Esophagus squamous epithelium (tissue), 5 donors: ENCODE results near the gene DLL3. TPM values are rescaled to one million over a fixed set of nuclear protein-coding genes. Genes with fewer than 3 reads are reported as not detected.
A peak's percentile ranks its signal among the peaks of the same experiment; 100 is the strongest.

Experiments used
- DNase-seq: peaks from one replicate; lab custom pipeline; 2025; lab: John Stamatoyannopoulos, UW
- H3K27ac ChIP-seq, 4 donors: fragments of 200-600 bp; sonication (generic); one replicate each; pipeline ENCODE4 v1.5.1; 2016 to 2019; ENCODE audit warnings: mild to moderate bottlenecking in 1 of 4
- H3K27me3 ChIP-seq, 4 donors: fragments of 200-600 bp; sonication (generic); 1 replicate in 3 of 4; 2 replicates in 1 of 4; pipeline versions ENCODE4 v1.5.1 to v1.6.0; 2017 to 2021; ENCODE audit warnings: antibody characterized with exemption in 1 of 4
- H3K36me3 ChIP-seq, 3 donors: fragments of 200-600 bp; sonication (generic); one replicate each; pipeline ENCODE4 v1.5.1; 2016 to 2019
- H3K4me1 ChIP-seq, 3 donors: fragments of 200-600 bp; sonication (generic); one replicate each; pipeline ENCODE4 v1.5.1; 2017 to 2019
- H3K4me3 ChIP-seq, 4 donors: fragments of 200-600 bp; sonication (generic); 1 replicate in 3 of 4; 2 replicates in 1 of 4; pipeline ENCODE4 v1.5.1; 2016 to 2019; ENCODE audit warnings: mild to moderate bottlenecking in 2 of 4, moderate library complexity in 1 of 4
- H3K9me3 ChIP-seq, 3 donors: fragments of 200-600 bp; sonication (generic); one replicate each; pipeline ENCODE4 v1.5.1; 2016 to 2019
- POLR2A ChIP-seq, 4 donors: fragments of 450-650 bp; IDR thresholded peaks; one replicate each; pipeline ENCODE4 v1.6.1; 2017; ENCODE audit warnings: antibody characterized with exemption in 4 of 4, mild to moderate bottlenecking in 4 of 4, moderate library complexity in 3 of 4
- WGBS, 2 donors: methylation state at CpG; one replicate each; pipeline ENCODE4 v1.1.5; 2018; 5-methylcytosine and 5-hydroxymethylcytosine counted together
- intact Hi-C: fragments of 100-400 bp; cut with DNase I; formaldehyde crosslinking; loops from one replicate; pipeline ENCODE4 v1.15.0; 2022
- total RNA-seq, 4 donors: library from RNA; depleted of rRNA; stranded (reverse); fragments of >200 nt; gene quantifications; one replicate each; pipeline ENCODE4 v1.1.0, GENCODE V29; 2016
- TF ChIP-seq, protein P1 (sequence below), 6 experiments: fragments of 450-650 bp in 4 of 6; fragments of 200-600 bp in 2 of 6; sonication (generic) in 2 of 6; IDR thresholded peaks; one replicate each; pipeline ENCODE4 v1.5.1; 2016 to 2019; ENCODE audit warnings: antibody characterized with exemption in 6 of 6, mild to moderate bottlenecking in 4 of 6, moderate library complexity in 4 of 6
- donor health status: DM: yes; HTN: yes; CAD: no.

The DLL3 gene
- total RNA-seq, 4 donors from 2014 or later = not detected

DNA sequence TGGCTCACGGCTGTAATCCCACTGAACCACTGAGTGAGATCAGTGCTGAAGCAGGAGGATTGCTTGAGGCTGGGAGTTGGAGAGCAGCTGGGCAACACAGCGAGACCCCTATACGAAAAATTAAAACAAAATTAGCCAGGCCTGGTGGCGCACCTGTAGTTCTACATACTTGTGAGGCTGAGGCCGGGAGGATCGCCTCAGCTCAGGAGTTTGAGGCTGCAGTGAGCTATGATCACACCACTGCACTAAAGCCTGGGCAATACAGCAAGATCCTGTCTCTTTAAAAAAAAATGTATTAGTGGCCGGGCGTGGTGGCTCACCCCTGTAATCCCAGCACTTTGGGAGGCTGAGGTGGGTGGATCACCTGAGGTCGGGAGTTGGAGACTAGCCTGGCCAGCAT is 9.9 kb downstream of the DLL3 start:
- Histone ChIP-seq H3K36me3 (no peaks in the 10 kb centered on the region), H3K9me3 (no peaks in the 10 kb centered on the region), H3K4me3 (no peak overlapping the region), H3K27ac (no peak overlapping the region), H3K27me3 (peaks cover 8 to 96% (median 17%) of the 10 kb centered on the region in 4 donors), H3K4me1 (peaks cover 6 to 14% (median 7%) of the 10 kb centered on the region in 3 donors)
- TF ChIP-seq, protein P1, sequence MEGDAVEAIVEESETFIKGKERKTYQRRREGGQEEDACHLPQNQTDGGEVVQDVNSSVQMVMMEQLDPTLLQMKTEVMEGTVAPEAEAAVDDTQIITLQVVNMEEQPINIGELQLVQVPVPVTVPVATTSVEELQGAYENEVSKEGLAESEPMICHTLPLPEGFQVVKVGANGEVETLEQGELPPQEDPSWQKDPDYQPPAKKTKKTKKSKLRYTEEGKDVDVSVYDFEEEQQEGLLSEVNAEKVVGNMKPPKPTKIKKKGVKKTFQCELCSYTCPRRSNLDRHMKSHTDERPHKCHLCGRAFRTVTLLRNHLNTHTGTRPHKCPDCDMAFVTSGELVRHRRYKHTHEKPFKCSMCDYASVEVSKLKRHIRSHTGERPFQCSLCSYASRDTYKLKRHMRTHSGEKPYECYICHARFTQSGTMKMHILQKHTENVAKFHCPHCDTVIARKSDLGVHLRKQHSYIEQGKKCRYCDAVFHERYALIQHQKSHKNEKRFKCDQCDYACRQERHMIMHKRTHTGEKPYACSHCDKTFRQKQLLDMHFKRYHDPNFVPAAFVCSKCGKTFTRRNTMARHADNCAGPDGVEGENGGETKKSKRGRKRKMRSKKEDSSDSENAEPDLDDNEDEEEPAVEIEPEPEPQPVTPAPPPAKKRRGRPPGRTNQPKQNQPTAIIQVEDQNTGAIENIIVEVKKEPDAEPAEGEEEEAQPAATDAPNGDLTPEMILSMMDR (IDR thresholded peaks at IDR 0.05) = no peak
- no peak for TF ChIP-seq POLR2A (IDR thresholded peaks at IDR 0.05)
- WGBS, 2 donors = 83 to 86% methylated on average over 9 of the region's 9 CpGs
- intact Hi-C loops = no loop called here
- DNase-seq = no peak

DNA sequence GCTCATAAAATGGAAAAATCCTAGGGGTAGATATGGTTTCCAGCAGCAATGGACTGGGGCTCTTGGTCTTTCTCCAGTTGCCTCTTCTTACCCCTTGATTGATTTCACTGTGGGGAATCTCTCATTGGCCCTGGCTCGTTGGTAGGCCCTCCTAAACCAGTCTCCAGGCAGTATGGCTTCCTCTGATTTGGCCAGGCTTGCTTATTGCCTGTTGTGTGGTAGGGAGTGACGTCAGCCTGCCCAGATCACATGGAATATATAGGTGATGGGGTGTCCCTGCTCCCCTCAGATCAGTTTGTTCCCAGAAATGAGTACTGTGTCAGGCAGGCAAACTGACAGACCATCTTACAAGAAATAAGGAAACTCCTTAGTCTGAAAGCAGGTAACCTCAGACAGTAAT is 10.5 kb downstream of the DLL3 start:
- Histone ChIP-seq H3K9me3 (no peaks in the 10 kb centered on the region), H3K36me3 (no peaks in the 10 kb centered on the region), H3K27me3 (peaks cover 8 to 96% (median 20%) of the 10 kb centered on the region in 4 donors), H3K27ac (no peak overlapping the region), H3K4me1 (peaks cover 6 to 14% (median 7%) of the 10 kb centered on the region in 3 donors), H3K4me3 (no peak overlapping the region)
- intact Hi-C loops = no loop called here
- DNase-seq = no peak
- WGBS, 2 donors = 50 to 69% methylated on average over 1 of the region's 2 CpGs
- TF ChIP-seq POLR2A (IDR thresholded peaks at IDR 0.05) = no peak
- TF ChIP-seq, protein P1 (IDR thresholded peaks at IDR 0.05) = no peak

DNA sequence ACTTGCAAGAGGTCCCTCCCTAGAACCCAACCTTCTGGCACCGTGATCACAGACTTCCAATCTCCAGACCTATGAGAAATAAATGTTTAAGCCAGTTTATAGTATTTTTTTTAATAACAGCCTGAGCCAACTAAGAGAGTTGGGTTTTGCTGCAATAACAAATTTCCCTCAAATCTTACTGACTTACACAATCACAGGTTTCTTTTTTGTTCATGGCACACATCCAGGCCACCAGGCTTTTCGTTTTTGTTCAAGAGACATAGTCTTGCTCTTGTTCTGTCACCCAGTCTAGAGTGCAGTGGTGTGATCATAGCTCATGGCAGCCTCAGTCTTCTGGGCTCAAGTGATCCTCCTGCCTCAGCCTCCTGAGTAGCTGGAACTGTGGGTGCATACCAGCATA is 14.2 kb downstream of the DLL3 start:
- no peak for TF ChIP-seq POLR2A (IDR thresholded peaks at IDR 0.05)
- TF ChIP-seq, protein P1 (IDR thresholded peaks at IDR 0.05) = no peak
- H3K9me3 ChIP-seq = no peaks in the 10 kb centered on the region
- peaks cover 8 to 95% (median 33%) of the 10 kb centered on the region in 4 donors for H3K27me3 ChIP-seq
- H3K4me1 ChIP-seq = peaks cover 6 to 18% (median 13%) of the 10 kb centered on the region in 3 donors
- no peaks in the 10 kb centered on the region for H3K36me3 ChIP-seq
- intact Hi-C loops = no loop called here
- DNase-seq = no peak
- 37 to 48% methylated on average over 2 of the region's 2 CpGs for WGBS, 2 donors
- no peak overlapping the region for H3K4me3 ChIP-seq
- H3K27ac ChIP-seq = no peak overlapping the region

DNA sequence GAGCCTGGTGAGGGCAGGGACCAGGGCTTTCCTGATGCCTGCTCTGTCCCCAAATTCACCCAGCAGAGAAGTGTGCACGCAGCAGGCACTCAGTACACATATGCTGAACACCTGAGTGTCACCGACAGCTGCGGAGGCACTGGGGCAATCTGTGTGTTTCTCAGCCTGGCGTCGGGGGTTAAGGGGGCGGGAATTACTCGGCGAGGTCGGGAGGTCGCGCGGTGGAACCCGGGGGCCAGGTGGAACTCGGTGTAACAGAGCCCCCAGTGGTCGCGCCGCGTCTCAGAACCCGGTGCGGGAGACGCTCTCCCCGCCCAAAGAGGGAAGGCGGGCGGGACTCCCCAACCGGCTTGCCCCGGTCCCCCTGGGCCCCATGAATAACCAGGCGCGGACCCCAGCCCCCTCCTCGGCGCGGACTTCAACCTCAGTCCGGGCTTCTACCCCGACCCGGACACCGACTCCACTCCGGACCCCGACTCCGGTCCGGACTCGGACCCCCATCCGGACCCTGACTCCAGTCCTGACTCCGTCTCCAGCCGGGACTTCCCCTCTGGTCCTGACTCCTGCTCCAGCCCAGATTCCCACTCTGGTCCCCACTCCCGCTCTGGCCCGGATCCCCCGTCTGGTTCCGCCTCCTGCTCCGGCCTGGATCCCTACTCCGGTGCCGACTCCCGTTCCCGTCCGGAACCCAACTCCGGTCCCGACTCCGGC is 16.2 kb downstream of the DLL3 start, which contains the start of gene SELENOV:
Gene SELENOV, plus strand, starts transcription at position 300 of the 711 bp plus-strand sequence. Its CDS starts 74 bp downstream, at position 374.
- no peak for TF ChIP-seq POLR2A (IDR thresholded peaks at IDR 0.05)
- TF ChIP-seq, protein P1 (IDR thresholded peaks at IDR 0.05) = no peak
- H3K9me3 ChIP-seq = no peaks in the 10 kb centered on the region
- WGBS, 2 donors = 3 to 9% methylated on average over 6 to 16 of the region's 56 CpGs
- DNase-seq = no peak
- H3K4me3 ChIP-seq = peak within 1 kb of the TSS; percentile 2 to 63 (median 30)
- intact Hi-C loops = no loop called here
- peaks cover 6 to 18% (median 13%) of the 10 kb centered on the region in 3 donors for H3K4me1 ChIP-seq
- peaks cover 6 to 86% (median 24%) of the 10 kb centered on the region in 4 donors for H3K27me3 ChIP-seq
- no peak within 1 kb of the TSS for H3K27ac ChIP-seq
- no peaks in the 10 kb centered on the region for H3K36me3 ChIP-seq

DNA sequence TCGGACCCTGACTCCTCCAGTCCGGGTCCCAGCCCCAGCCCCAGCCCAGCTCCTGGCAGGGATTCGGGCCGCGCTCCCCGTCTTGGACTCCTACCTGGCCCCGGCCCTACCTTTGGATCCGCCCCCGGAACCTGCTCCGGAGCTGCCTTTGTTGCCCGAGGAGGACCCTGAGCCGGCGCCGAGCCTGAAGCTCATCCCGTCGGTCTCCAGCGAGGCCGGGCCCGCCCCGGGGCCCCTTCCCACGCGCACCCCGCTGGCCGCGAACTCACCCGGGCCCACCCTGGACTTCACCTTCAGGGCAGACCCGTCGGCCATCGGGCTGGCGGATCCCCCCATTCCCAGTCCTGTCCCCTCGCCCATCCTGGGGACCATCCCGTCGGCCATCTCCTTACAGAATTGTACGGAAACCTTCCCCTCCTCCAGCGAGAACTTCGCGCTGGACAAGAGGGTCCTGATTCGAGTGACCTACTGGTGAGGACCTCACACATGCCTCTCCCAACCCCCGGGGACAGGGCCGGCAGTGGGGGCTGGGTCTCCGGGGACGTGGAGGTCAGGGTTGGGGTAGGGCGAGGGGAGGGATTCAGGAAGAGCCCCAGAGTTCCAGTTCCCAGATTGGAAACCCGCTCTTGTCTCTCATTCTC is 16.9 kb downstream of the DLL3 start:
- WGBS, 2 donors = 9 to 20% methylated on average over 1 to 3 of the region's 44 CpGs
- H3K27me3 ChIP-seq = peaks cover 6 to 82% (median 24%) of the 10 kb centered on the region in 4 donors
- no peaks in the 10 kb centered on the region for H3K9me3 ChIP-seq
- H3K4me1 ChIP-seq = peaks cover 6 to 18% (median 13%) of the 10 kb centered on the region in 3 donors
- no peak for DNase-seq
- H3K27ac ChIP-seq = no peak overlapping the region
- H3K4me3 ChIP-seq = peak overlapping the region; percentile 2 to 63 (median 30)
- TF ChIP-seq, protein P1 (IDR thresholded peaks at IDR 0.05) = no peak
- TF ChIP-seq POLR2A (IDR thresholded peaks at IDR 0.05) = no peak
- intact Hi-C loops = no loop called here
- no peaks in the 10 kb centered on the region for H3K36me3 ChIP-seq
